Stimulated activated CD4-positive, alpha-beta T cell treated with anti-CD3 and anti-CD28 coated beads, Interleukin-2, amount 100 ng/mL, for 4 hours (primary cell): ENCODE data around the gene TBC1D10A.

ENCODE experiments used
- DNase-seq: peaks from one replicate; pipeline ENCODE4 v3.0.0-alpha.2; 2020; ENCODE audit warnings: low read depth

TBC1D10A gene

GRCh38 chr22:30320021-30320556 is 6.7 kb downstream of the TBC1D10A start:
- no peak for DNase-seq

DNA sequence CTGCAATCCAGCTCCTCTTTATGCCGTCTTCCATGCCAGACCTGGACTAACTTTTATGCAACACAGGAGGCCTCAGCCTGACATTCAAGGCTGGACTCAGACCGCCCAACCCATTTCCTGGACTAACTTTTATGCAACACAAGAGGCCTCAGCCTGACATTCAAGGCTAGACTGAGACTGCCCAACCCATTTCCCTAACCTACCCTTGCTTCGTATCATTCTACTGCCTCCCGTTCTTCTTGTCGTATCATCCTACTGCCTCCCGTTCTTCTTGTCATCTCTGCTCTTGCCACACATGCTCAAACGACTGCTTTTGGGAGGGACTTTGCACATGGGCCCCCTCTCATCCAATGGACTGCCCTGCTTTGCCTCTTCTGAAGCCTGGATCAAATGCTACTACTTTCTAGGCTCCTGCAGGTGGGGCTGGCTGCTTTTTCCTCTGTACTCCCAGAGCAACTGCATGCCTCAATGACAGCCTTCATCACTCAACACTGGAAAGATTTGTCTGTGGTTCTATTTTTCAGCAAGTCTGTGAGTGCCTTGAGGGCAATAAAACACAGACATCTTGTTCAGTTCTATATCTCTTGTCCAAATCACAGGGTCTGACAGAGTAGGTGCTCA is 7.8 kb downstream of the TBC1D10A start:
- DNase-seq = no peak

DNA sequence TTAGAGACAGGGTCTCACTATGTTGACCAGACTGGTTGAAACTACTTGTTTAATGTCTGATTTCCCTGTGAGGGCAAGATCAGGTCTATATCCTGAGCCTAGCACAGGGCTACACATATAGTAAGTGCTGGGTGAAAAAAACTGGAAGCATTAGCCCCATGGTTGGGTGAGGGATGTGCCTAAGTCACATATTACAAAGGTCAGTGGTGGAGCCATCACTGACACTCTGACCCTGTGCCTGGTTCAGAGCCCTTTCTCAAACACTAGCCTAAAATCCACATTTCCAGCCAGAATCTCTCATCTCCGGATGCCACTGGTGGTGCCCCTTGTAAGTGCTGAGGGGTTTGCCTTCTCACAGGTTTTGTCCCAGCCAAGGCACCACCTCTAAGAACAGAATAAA is 9.0 kb downstream of the TBC1D10A start:
- DNase-seq = no peak

- DNase-seq = no peak
Observed at GRCh38 chr22:30315962-30316576, 10.7 kb downstream of the TBC1D10A start.

- DNase-seq = peak; percentile 42
Observed at GRCh38 chr22:30314915-30315314, 11.8 kb downstream of the TBC1D10A start.

DNA sequence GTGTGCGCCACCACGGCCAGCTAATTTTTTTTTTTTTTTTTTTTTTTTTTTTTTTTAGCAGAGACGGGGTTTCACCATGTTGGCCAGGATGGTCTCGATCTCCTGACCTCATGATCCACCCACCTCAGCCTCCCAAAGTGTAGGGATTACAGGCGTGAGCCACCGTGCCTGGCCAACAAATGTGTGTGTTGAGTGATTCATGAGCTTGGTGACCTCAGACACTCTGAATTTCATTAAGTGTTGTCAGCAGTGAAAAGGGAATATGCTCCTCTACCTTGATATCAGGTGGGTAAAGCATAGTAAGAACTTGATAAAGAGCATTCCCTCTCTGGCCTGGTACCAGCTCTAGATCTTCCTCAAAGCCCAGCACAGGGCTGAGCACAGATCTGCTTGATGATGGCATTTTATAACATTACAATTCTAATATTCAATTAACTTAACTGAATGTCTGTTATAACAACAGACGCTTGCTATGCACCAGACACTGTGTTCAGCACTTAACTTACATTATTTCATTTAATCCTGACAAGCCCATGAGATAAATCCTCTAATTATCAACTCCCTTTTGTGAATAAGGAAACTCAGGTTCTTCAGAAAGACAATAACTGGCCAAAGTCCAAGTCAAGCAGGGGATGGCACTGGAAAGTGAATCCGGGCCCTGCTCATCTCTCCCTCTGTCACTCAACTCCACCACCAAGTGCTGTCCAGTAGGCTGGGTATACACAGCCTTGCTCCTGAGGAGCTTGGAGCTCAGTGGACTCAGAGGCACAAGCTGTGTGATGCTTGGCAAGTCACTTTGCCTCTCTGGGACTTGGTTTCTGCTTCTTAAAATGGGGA is 13.0 kb downstream of the TBC1D10A start:
- DNase-seq = no peak

- no peak for DNase-seq
Observed at GRCh38 chr22:30312053-30312452, 14.7 kb downstream of the TBC1D10A start.

DNA sequence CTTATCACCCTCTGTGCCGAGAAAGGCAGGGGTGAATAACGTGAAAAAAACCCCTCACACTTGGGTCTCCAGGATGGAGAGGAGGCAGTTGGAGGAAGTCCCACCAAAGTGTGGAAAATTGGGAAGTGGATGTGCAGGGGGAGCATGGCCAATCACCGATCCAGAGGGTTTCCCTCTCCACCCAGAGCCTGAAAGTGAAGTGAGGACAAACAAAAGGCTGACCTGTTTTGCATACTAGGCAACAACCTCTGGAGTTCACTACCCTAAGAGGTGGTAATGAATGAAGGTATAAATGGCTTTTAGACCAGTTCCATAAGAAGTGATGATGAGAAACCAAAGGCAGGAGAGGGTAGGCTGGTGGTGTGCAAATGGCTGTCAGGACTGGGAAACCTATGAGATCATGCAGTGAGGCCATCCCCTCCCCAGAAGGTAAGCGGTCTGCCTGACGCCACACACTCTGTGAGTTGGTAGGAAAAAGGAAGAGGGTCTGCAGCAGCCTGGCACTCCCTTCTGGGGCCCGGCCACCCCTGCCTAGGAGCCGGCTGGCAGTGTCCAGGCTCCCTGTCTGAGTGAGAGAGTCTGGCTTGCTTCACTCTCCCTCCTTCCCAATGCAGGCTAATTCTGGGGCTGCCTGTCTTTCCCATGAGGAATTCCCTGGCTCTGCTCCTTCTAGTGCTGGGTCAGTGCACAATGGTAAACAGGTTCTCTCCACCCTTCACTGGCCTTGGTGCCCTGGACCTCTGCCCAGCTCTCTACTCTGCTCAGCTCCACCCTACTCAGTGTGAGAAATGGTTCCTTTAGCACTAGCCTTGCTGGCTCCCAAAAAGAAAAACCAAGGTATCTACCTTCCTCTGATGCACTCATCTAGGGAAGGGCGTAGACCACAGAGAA is 15.6 kb downstream of the TBC1D10A start:
- no peak for DNase-seq

- no peak for DNase-seq
Observed at GRCh38 chr22:30309951-30310741, 16.6 kb downstream of the TBC1D10A start.

DNA sequence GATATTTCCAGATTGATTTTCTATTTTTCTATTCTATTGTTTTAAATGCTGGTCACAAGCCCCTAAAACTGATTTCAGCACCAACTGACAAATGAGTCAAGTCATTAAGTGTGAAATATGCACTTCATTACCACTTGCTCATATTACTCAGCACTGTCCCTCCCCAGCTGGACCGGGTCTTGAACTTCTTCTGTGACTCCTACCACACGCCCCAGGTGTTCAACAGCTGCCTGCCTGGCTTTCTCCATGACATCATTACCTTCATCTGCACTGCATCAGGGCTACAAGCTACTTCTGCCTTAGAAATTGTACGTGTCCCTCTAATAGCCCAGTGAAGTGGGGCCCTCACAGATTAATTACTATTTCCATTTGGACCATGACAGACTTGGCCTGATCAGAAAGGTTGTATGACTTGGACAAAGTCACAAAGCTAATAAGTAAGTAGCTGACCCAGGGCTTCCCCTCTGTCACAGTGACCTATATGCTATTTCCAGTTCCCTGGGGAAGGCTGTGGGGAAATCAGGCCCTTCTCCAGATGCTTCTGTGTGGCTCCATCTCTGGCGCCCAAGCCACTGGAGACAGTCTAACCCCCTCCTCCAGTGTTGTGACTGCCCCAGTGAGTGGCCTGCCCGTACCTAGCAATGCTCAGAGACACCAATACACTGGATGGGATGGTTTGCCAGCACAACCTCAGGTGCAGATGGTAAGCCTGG is 18.1 kb downstream of the TBC1D10A start:
- no peak for DNase-seq

- no peak for DNase-seq
Observed at GRCh38 chr22:30308093-30308492, 18.6 kb downstream of the TBC1D10A start.

DNA sequence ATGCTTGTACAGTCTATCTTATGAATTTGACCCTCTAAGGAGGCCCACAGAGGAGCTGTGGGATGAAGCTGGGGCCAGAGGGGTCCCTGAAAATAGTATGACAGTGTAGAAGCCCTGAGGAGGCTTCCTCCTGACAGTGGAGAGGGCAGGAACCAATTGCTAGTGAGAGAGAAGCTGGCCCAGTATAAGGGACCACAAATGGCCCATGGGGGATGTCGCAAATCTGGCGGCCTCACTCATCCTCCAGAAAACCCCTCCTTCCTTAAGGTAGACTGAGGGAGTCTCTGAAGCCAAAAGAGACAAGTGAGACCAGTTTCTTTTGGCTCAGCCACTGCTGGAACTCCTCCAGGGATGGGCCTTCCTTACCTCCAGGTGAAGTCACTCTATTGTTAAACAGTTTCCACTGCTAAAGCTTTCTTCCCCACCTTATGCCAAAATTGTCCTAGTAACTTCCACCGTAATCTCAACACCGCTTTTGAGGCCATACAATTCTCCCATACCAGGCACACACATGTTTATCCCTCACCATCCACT is 19.6 kb downstream of the TBC1D10A start:
- no peak for DNase-seq

- no peak for DNase-seq
Observed at GRCh38 chr22:30306627-30307011, 20.1 kb downstream of the TBC1D10A start.

- DNase-seq = no peak
Observed at GRCh38 chr22:30305906-30306626, 20.7 kb downstream of the TBC1D10A start.

DNA sequence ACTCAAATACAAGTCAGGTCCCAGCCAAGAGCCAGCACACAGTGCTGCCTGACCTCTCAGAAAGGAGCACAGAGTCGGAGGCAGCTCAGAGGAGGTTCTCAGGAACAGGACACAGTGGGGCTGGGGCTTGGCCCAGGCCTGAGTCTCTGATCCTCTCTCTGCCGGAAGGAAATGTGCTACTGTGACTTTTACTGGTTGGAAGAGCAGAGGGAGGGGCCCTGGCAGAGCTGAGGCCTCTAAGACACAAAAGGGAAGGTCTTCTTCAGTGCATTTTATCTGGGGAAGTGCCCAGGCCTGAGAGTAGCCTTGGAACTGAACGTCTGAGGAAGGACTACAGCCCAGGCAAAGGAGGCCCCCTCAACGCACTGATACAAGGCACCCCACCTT is 21.2 kb downstream of the TBC1D10A start:
- DNase-seq = no peak

DNA sequence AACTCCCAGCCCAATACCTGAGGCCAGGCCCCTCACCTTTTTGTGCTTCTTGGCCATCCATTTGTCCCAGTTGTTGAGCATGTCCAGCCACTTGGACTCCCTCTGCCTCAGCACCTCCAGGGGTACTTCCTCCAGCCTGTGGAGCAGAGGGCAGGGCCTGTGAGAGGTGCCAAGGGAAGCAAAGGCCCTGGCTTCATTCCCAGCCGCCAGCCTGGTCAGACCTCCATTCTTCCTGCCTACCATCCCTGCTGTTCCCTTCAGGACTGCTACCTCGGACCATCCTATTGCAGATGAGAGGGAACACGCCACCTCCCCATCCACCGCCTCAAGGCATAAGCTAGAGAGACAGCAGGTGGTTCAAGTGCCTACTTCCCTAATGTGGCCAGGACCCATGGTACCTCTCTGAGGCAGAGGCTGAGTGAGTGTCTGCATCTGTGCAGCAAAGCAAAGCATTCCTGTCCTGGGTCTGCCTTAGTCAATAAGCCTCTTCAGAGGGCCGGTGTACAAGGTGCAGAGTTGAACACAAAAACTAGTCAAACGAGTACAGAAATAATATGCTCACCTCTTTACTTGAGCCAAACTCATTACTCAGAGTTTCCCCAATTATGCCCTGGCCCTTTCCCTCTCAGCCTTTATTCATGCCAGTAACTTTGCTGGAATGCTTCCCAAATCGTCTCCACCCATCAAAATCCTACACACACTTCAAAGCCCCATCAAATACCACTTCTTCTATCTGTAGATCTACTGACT is 22.1 kb downstream of the TBC1D10A start:
- no peak for DNase-seq

DNA sequence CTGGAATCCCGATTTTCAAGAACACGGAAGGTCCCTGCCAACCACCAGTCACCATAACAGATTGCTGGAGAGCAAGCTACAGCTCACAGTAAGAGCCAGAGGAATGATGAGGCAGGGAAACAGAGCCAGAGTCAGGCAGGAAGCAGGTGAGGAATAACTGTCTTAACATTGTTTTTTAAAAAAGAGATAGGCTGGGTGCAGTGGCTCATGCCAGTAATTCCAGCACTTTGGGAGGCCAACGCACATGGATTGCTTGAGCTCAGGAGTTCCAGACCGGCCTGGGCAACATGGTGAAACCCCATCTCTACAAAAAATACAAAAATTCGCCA is 24.0 kb downstream of the TBC1D10A start:
- no peak for DNase-seq

GRCh38 chr22:30301995-30302809 is 24.5 kb downstream of the TBC1D10A start:
- no peak for DNase-seq
